ENCODE data around the gene TPTE2.
"Not testable (repeated sequence)": the region's sequence is repeated elsewhere in the genome, so short reads cannot be mapped to it uniquely, and the experiment has no call there.

Gene TPTE2

GRCh38 chr13:19567820-19568534, 6.6 kb upstream of the TPTE2 start:
- no peak for DNase-seq

GRCh38 chr13:19561585-19561984, 253 bp upstream of the TPTE2 start:
- DNase-seq = no peak

GRCh38 chr13:19560672-19561071, 660 bp downstream of the TPTE2 start:
- DNase-seq = not testable (repeated sequence)

GRCh38 chr13:19559739-19560138, 1.6 kb downstream of the TPTE2 start:
- not testable (repeated sequence) for DNase-seq

GRCh38 chr13:19557287-19557686, 4.0 kb downstream of the TPTE2 start:
- not testable (repeated sequence) for DNase-seq

GRCh38 chr13:19549245-19549644, 12.1 kb downstream of the TPTE2 start:
- not testable (repeated sequence) for DNase-seq

GRCh38 chr13:19525634-19526033, 35.7 kb downstream of the TPTE2 start:
- DNase-seq = not testable (repeated sequence)

GRCh38 chr13:19519049-19519448, 42.3 kb downstream of the TPTE2 start:
- no peak for DNase-seq

GRCh38 chr13:19507623-19508022, 53.7 kb downstream of the TPTE2 start:
- DNase-seq = not testable (repeated sequence)

GRCh38 chr13:19460126-19460525, 101.2 kb downstream of the TPTE2 start:
- not testable (repeated sequence) for DNase-seq

GRCh38 chr13:19439056-19439686, 122.2 kb downstream of the TPTE2 start:
- DNase-seq = peak in 23 of 56 donors; percentile 0 to 37 (median 7)

GRCh38 chr13:19437780-19438179, 123.6 kb downstream of the TPTE2 start:
- not testable (repeated sequence) for DNase-seq

GRCh38 chr13:19422236-19422635, 139.1 kb downstream of the TPTE2 start:
- DNase-seq = not testable (repeated sequence)

GRCh38 chr13:19412494-19412893, 148.8 kb downstream of the TPTE2 start:
- not testable (repeated sequence) for DNase-seq

GRCh38 chr13:19382746-19383511, 178.4 kb downstream of the TPTE2 start:
- not testable (repeated sequence) for DNase-seq

GRCh38 chr13:19382111-19382510, 179.2 kb downstream of the TPTE2 start:
- no peak for DNase-seq
